ENCODE data around the gene CPPED1.

Gene CPPED1

DNA sequence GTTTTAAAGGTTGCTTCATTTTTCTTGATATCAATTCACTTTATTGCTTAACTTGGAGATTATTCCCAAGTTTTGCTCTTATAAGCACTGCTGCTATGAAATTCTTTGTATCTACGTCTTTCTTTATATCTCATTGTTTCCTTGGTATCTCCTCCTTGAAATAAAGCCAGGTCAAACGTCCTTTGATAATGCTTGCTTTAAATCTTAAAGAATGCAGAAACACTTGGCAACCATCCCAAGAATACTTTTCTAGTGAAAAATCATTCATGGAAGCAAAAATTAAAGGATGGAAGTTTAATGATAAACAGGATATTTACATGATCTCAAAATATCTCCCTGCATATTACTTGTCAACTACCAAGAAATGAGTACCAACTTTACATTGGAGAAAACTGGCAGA lies 175.2 kb downstream of the CPPED1 start:
- no peak for DNase-seq

- no peak for DNase-seq
These were observed 176.3 kb downstream of the CPPED1 start for GRCh38 chr16:12627394-12627793.

DNA sequence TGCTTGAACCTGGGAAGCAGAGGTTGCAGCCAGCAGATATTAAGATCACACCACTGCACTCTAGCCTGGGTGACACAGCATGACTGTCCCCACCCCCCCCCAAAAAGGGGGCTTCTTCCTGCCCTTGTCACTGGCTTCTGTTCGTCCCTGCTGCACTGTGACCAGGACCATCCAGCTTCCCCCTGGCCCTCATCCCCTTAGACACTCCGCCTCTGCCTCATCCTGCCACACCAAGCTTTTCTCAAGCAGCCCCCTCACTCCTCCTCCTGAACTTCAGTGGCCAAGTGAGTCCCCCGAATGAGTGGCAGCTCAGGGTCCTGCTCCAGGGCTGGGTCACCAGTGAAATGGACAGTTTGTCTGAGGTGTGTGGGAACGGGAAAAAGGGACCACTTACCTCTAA lies 177.3 kb downstream of the CPPED1 start:
- no peak for DNase-seq

GRCh38 chr16:12625716-12626115 lies 178.0 kb downstream of the CPPED1 start:
- DNase-seq: no peak

- no peak for DNase-seq
These were observed 178.6 kb downstream of the CPPED1 start for GRCh38 chr16:12625068-12625467.

DNA sequence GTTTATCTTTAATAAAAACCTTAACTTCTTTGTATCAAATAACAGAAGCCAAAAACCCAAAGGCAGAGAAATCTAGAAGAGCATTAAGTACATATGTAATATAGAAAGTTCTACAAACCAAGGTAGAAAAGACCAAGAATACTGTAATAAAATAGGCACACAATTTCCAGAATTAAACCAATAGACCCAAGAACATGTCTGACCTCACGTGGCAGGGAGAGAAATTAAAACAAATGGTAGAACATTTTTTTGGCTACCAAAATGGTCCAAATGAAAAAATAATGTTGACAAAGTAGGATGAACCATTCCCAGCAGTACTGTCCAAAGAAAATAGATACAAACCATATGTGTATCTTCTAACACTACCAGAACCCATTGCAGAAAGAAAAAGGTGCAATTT lies 183.5 kb downstream of the CPPED1 start:
- no peak for DNase-seq

DNA sequence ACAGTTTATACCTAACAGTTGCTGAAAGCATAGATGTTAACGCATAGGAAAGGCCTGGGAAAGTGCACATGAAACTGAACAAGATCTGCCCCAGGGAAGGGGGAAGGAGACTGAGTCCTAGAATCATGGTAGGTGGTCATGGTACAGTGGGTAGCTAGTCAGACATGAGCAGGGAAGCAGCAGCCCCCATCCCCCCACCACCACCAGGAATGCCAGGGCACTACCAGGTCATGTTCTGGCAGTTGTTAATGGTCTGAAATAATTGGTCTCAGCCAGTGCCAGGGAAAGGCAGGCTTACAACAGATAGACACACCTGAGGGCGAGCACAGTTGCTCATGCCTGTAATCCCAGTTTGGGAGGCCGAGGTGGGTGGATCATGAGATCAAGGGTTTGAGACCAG lies 185.2 kb downstream of the CPPED1 start:
- DNase-seq: no peak

DNA sequence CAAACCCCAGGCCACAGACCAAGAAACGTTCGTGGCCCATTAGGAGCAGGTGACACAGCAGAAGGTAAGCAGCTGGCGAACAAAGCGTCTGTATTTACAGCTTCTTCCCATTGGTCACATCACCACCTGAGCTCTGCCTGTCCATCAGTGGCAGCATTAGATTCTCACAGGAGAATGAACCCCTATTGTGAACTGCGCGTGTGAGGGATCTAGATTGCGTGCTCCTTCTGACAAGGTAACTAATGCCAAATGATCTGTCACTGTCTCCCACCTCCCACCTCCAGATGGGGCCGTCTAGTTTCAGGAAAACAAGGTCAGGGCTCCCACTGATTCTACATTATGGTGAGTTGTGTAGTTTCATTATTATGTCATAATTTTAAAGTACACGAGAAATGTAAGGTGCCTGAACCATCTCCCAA lies 186.3 kb downstream of the CPPED1 start:
- DNase-seq: peak; percentile 75

DNA sequence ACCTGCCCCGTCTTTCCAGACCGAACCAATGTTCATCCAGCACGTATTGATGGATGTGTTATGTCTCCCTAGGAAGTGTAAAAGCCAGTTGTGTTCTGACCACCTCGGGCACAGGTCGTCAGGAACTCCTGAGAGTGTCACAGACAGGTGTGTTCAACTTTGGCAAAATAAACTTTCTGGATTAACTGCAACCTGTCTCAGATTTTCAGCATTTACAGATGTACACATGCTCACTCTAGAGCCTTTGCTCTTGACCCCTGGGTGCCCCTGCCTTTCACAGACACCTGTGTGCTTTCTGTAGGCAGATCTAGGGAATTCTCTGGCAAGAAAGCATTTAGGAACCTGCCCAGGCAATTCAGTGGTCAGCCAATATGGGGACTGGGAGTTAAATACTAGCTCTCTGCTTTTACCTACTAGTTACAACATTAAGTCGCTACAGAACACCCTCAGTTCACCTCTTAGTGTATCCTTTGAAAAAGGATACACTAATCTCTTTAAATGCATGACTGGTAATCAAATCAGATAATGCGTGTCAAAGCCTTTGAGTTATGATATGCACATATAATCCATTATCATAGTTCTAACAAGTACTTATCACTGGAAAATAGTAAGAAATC lies 188.9 kb downstream of the CPPED1 start:
- no peak for DNase-seq

DNA sequence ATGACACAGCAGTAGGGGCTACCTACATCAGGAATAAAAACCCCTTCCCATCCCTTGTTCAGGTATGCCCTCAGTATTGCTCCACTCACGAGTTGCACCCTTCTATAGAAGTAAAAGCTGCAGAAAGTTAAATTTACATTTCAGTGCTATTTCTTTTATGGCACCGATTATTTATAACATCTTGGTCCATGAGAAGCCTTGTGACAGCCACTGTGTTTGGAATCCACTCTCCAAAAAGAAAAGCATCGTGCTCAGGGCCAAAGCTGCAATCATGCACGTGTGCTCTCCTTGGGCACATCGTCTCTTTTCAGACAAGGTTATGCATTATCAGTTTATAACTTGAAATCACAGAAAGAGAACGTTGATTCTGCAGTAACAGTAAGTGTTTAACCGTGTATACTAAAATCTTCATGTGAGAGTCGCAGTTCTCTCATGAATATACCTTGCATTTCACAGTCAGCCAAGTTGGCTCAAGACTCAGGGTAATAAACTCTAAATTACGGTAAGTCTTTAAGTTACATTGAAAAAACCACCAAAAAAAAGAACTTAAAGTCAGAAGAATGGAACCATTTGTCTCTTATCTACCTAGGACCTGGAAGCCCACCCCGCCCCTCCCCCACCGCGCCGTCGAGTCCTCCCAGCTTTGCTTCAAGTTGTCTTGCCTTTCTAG lies 189.6 kb downstream of the CPPED1 start:
- no peak for DNase-seq

DNA sequence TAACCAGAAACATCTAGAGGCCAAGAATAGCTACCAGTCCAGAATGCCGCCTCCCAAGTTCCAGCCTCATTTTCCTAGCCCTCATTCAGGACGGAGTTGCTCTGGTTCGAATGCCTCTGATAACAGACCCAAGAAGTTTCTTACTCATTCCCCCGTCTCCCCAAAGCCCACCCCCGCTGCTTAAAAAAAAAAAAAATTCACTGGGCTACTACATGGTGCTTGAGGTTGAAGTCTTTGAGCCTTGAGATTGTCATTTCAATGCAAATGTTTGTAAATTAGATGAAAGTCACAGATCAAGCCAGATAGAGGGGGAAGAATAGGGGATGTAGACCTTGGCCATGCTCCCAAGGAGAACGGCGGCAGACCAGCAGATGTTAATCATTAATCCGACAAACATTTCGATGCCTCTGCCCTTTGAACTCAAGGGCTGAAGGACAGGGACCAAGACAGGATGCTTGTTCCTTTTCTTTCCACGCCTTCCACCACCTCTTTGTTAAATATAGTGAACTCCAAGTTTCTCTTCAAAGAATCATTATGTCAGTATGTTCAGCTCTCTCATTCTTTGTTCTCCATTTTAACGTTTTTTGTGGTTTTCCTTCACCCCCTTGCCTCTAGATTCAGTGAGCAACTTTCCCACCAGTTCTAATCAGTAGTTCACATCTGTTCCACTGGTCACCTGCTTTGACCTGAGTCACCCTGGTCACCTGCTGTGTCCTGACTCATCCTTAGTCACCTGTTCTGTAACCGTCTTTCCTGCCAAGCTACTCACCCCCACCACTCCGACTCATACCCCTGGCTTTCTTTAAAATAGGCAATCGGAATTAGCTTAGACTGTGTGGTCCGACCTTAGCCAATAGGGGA lies 190.3 kb downstream of the CPPED1 start:
- DNase-seq: peak; percentile 67

DNA sequence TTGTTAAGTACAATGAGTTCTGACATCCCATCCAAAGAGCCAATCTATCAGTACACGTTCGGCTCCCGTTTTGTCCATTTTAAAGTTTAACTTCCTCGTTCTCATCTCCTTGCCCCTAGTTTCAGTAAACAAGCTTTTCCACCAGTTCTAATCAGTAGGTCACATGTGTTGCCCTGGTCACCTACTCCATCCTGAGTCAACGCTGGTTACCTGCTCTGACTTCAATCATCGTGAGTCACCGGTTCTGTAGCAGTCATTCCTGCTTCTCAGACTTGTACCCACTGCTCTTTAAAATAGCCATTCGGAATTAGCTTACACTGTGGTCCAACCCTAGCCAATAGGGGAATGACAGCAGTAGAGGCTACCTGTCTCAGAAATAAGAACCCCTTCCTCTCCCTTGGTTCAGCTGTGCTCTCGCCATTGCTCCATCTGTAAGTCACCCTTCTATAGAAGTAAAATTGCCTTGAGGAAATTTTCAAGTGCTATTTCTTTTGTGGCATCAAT lies 191.0 kb downstream of the CPPED1 start:
- DNase-seq: no peak

DNA sequence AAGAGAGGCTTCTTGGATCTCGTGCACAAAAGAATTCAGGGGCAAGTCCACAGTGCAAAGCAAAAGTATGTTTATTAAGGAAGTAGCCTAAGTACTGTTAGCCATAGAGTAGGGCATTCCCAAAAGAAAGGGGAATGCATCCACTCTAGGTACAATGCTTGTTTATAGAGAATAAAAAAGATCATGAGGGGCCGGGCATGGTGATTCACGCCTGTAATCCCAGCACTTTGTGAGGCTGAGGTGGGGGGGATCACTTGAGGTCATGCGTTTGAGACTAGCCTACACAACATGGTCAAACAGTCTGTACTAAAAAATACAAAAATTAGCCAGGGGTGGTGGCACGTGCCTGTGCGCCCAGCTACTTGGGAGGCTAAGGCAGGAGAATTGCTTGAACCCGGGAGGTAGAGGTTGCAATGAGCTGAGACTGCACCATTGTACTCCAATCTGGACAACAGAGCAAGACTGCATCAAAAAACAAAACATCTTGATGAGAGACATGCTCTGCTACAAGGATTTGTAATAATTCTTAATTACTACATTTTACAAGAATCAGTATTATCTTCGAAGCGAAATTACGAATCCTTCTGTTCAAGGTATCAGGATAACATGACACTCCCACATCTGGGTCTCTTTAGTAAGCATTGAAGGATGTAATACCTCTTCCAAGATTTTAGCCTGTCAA lies 191.6 kb downstream of the CPPED1 start:
- no peak for DNase-seq

- DNase-seq: no peak
These were observed 192.6 kb downstream of the CPPED1 start for GRCh38 chr16:12611006-12611477.

DNA sequence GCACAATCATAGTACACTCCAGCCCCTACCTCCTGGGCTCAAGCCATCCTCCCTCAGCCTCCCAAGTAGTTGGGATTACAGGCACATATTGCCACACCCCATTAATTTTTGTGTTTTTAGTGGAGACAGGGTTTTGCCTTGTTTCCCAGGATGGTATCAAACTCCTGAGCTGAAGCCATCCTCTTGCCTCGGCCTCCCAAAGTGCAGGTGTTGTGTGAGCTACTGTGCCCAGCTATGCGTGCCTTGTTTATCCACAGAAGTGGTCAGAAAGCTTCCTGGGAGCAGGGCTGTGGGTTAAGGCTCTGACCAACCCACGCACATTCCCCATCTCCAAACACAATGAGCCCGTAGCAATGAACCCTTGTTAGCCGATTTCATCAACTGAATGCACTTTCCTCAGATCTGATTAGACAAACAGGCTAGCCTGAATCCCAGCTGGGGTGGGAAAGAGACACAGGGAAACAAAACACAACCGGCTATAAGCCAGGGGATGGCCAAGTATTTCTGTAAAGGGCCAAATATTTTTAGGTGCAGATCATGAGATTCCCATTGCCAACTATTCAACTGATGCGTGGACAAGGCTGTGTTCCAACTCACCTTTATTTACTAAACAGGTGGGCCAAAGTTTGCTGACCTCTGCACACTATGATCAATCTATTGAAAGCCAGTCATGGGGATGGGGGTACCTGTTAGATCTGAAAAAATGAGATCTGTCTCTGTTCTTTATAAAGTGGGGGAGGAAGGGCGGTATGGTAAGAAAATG lies 193.6 kb downstream of the CPPED1 start:
- no peak for DNase-seq
